ENCODE measurements around the gene SCRT2. TPM values are rescaled to one million over a fixed set of nuclear protein-coding genes. Genes with fewer than 3 reads are reported as not detected.

SCRT2 gene
- total RNA-seq, 1 experiment from 2014 or later = not detected

GRCh38 chr20:673603-674001 is 2.0 kb downstream of the SCRT2 start:
- Histone ChIP-seq H3K4me1 (ENCODE audit: control insufficient read depth, insufficient read depth, low read length) (peaks cover 5% of the 10 kb centered on the region), H3K36me3 (ENCODE audit: control insufficient read depth, insufficient read depth, low read length) (no peaks in the 10 kb centered on the region), H3K9me3 (ENCODE audit: control insufficient read depth, insufficient read depth, low read depth, low read length) (no peaks in the 10 kb centered on the region), H3K27ac (ENCODE audit: low read length) (no peak overlapping the region), H3K27me3 (ENCODE audit: control insufficient read depth, insufficient read depth, low read length) (peaks cover 24% of the 10 kb centered on the region; the same call in 1 of the 2 replicates), H3K4me3 (ENCODE audit: low read depth in 2 of 2, low read length in 2 of 2) (no peak overlapping the region)
- ChIA-PET POLR2A (no interaction called here), CTCF (no interaction called here)
- in situ Hi-C loops (cut with HindIII; ENCODE audit: low pct_unique_long_range_greater_than_20kb, low sequenced_read_pairs) = no loop called here
- intact Hi-C loops (cut with micrococcal nuclease; ENCODE audit: unreplicated experiment) = no loop called here
- TF ChIP-seq SIN3A (IDR thresholded peaks at IDR 0.05; ENCODE audit: borderline replicate concordance, insufficient read depth, low read depth, low read length) (no peak), POLR2AphosphoS5 (IDR thresholded peaks at IDR 0.05; ENCODE audit: low read depth, low read length) (no peak)
- no peak for DNase-seq (ENCODE audit: low read depth, low spot score)
- ATAC-seq = no peak
- BruUV-seq (replicated peaks) = no TSS peak

GRCh38 chr20:672963-673602 is 2.5 kb downstream of the SCRT2 start:
- DNase-seq (ENCODE audit: low read depth, low spot score) (no peak), ATAC-seq (peak; percentile 59)
- in situ Hi-C loops (cut with HindIII; ENCODE audit: low pct_unique_long_range_greater_than_20kb, low sequenced_read_pairs) (no loop called here), intact Hi-C loops (cut with micrococcal nuclease; ENCODE audit: unreplicated experiment) (no loop called here)
- Histone ChIP-seq H3K4me3 (ENCODE audit: low read depth in 2 of 2, low read length in 2 of 2) (no peak overlapping the region), H3K4me1 (ENCODE audit: control insufficient read depth, insufficient read depth, low read length) (peaks cover 5% of the 10 kb centered on the region), H3K27me3 (ENCODE audit: control insufficient read depth, insufficient read depth, low read length) (peaks cover 20% of the 10 kb centered on the region; the same call in 1 of the 2 replicates), H3K9me3 (ENCODE audit: control insufficient read depth, insufficient read depth, low read depth, low read length) (no peaks in the 10 kb centered on the region), H3K36me3 (ENCODE audit: control insufficient read depth, insufficient read depth, low read length) (no peaks in the 10 kb centered on the region), H3K27ac (ENCODE audit: low read length) (no peak overlapping the region)
- no TSS peak for BruUV-seq (replicated peaks)
- no peak for TF ChIP-seq TCF7L2 (IDR thresholded peaks at IDR 0.05; ENCODE audit: low read depth, low read length)
- TF ChIP-seq SIN3A (IDR thresholded peaks at IDR 0.05; ENCODE audit: borderline replicate concordance, insufficient read depth, low read depth, low read length) = no peak
- TF ChIP-seq REST (IDR thresholded peaks at IDR 0.05; ENCODE audit: insufficient read depth in 1 of 2, low read depth in 2 of 2, low read length in 1 of 2) = no peak
- peak; percentile 67; the same call in 1 of the 2 replicates for TF ChIP-seq CTCF (IDR thresholded peaks at IDR 0.05)
- CTCF ChIA-PET = no interaction called here
- POLR2A ChIA-PET = no interaction called here

GRCh38 chr20:671252-672030 is 4.2 kb downstream of the SCRT2 start:
- Histone ChIP-seq H3K27ac (ENCODE audit: low read length) (no peak overlapping the region), H3K4me1 (ENCODE audit: control insufficient read depth, insufficient read depth, low read length) (peaks cover 5% of the 10 kb centered on the region), H3K9me3 (ENCODE audit: control insufficient read depth, insufficient read depth, low read depth, low read length) (no peaks in the 10 kb centered on the region), H3K4me3 (ENCODE audit: low read depth in 2 of 2, low read length in 2 of 2) (no peak overlapping the region), H3K27me3 (ENCODE audit: control insufficient read depth, insufficient read depth, low read length) (peaks cover 15% of the 10 kb centered on the region; the same call in 1 of the 2 replicates), H3K36me3 (ENCODE audit: control insufficient read depth, insufficient read depth, low read length) (no peaks in the 10 kb centered on the region)
- in situ Hi-C loops (cut with HindIII; ENCODE audit: low pct_unique_long_range_greater_than_20kb, low sequenced_read_pairs) (no loop called here), intact Hi-C loops (cut with micrococcal nuclease; ENCODE audit: unreplicated experiment) (no loop called here)
- no TSS peak for BruUV-seq (replicated peaks)
- no peak for TF ChIP-seq REST (IDR thresholded peaks at IDR 0.05; ENCODE audit: insufficient read depth in 1 of 2, low read depth in 2 of 2, low read length in 1 of 2)
- no peak for TF ChIP-seq TCF7L2 (IDR thresholded peaks at IDR 0.05; ENCODE audit: low read depth, low read length)
- no peak for TF ChIP-seq CTCF (IDR thresholded peaks at IDR 0.05)
- TF ChIP-seq SIN3A (IDR thresholded peaks at IDR 0.05; ENCODE audit: borderline replicate concordance, insufficient read depth, low read depth, low read length) = no peak
- no peak for TF ChIP-seq POLR2AphosphoS5 (IDR thresholded peaks at IDR 0.05; ENCODE audit: low read depth, low read length)
- no peak for DNase-seq (ENCODE audit: low read depth, low spot score)
- ChIA-PET POLR2A (no interaction called here), CTCF (no interaction called here)
- ATAC-seq = no peak

Data from Panc1 (cell line).